Neutrophil (primary cell): Measurements from ENCODE around the gene FOXP4.

Experiments
- H3K27ac ChIP-seq: fragments of 200-600 bp; sonication (generic); 2 replicates; pipeline ENCODE4 v1.5.1; 2016; ENCODE audit warnings: mild to moderate bottlenecking, moderate library complexity
- H3K27me3 ChIP-seq: fragments of 200-600 bp; sonication (generic); 2 replicates; pipeline ENCODE4 v1.6.0; 2016; ENCODE audit warnings: mild to moderate bottlenecking
- H3K36me3 ChIP-seq: fragments of 200-600 bp; sonication (generic); 2 replicates; pipeline ENCODE4 v1.5.1; 2017
- H3K4me1 ChIP-seq, 2 experiments: fragments of 200-600 bp in 1 of 2; sonication (generic) in 1 of 2; 1 replicate in 1 of 2; 2 replicates in 1 of 2; pipeline versions ENCODE4 v1.5.1 to v1.6.1; 2013 to 2016; ENCODE audit warnings: low read depth in 1 of 2, low read length in 1 of 2, mild to moderate bottlenecking in 1 of 2, moderate library complexity in 1 of 2; ENCODE audit not compliant: control insufficient read depth in 1 of 2, insufficient read depth in 1 of 2
- H3K4me3 ChIP-seq, 2 experiments: fragments of 200-600 bp in 1 of 2; sonication (generic) in 1 of 2; 1 replicate in 1 of 2; 2 replicates in 1 of 2; pipeline ENCODE4 v1.5.1; 2013 to 2016; ENCODE audit warnings: low read depth in 1 of 2, low read length in 1 of 2, mild to moderate bottlenecking in 1 of 2, moderate library complexity in 1 of 2
- H3K9me3 ChIP-seq: fragments of 200-600 bp; sonication (generic); 2 replicates; pipeline ENCODE4 v1.5.1; 2016
- TF ChIP-seq, protein P1 (sequence below): fragments of 200-600 bp; sonication (generic); IDR thresholded peaks from 2 replicates; pipeline ENCODE4 v1.5.1; 2016; ENCODE audit warnings: antibody characterized with exemption

Gene FOXP4

DNA sequence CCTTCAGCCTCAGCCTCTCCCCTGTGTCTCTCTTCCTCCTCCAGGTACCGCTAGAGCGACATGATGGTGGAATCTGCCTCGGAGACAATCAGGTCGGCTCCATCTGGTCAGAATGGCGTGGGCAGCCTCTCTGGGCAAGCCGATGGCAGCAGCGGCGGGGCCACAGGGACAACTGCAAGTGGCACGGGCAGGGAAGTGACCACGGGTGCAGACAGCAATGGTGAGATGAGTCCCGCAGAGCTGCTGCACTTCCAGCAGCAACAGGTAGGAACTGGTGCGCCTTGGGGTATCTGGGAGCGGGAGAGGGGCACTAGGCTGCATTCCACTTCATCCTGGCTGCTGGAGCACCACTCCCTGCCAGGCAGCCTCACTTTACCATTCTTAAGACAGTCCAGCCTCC lies 19.5 kb downstream of the FOXP4 start:
- Histone ChIP-seq H3K9me3 (no peaks in the 10 kb centered on the region), H3K27ac (no peak overlapping the region), H3K36me3 (no peaks in the 10 kb centered on the region), H3K4me1 (peaks cover 7 to 8% of the 10 kb centered on the region in 2 experiments), H3K4me3 (no peak overlapping the region), H3K27me3 (peaks cover 18% of the 10 kb centered on the region)
- TF ChIP-seq, protein P1, sequence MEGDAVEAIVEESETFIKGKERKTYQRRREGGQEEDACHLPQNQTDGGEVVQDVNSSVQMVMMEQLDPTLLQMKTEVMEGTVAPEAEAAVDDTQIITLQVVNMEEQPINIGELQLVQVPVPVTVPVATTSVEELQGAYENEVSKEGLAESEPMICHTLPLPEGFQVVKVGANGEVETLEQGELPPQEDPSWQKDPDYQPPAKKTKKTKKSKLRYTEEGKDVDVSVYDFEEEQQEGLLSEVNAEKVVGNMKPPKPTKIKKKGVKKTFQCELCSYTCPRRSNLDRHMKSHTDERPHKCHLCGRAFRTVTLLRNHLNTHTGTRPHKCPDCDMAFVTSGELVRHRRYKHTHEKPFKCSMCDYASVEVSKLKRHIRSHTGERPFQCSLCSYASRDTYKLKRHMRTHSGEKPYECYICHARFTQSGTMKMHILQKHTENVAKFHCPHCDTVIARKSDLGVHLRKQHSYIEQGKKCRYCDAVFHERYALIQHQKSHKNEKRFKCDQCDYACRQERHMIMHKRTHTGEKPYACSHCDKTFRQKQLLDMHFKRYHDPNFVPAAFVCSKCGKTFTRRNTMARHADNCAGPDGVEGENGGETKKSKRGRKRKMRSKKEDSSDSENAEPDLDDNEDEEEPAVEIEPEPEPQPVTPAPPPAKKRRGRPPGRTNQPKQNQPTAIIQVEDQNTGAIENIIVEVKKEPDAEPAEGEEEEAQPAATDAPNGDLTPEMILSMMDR, result no peak

DNA sequence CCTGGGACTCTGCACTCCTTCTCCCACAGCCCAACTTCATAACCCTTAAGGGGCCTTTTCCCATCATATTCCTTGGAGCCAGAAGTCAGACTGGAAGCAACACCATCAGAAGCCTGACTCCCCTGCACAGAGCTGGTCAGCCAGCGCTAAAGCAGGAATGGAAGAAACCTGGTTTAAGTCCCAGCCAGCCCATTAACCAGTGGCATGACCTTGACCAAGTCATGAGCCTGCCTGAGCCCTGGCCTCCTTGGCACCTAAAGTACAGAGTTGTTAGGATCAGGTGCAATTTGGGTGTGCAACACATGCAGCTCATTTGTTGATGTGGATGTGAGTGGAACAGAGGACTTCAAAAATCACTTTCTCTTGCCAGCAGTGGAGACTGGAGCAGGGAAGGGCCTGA lies 20.8 kb downstream of the FOXP4 start:
- TF ChIP-seq, protein P1, result no peak
- H3K27ac ChIP-seq, result no peak overlapping the region
- H3K4me3 ChIP-seq, result no peak overlapping the region
- no peaks in the 10 kb centered on the region for H3K9me3 ChIP-seq
- H3K27me3 ChIP-seq, result peaks cover 8% of the 10 kb centered on the region
- H3K36me3 ChIP-seq, result no peaks in the 10 kb centered on the region
- H3K4me1 ChIP-seq, result no peaks in the 10 kb centered on the region

DNA sequence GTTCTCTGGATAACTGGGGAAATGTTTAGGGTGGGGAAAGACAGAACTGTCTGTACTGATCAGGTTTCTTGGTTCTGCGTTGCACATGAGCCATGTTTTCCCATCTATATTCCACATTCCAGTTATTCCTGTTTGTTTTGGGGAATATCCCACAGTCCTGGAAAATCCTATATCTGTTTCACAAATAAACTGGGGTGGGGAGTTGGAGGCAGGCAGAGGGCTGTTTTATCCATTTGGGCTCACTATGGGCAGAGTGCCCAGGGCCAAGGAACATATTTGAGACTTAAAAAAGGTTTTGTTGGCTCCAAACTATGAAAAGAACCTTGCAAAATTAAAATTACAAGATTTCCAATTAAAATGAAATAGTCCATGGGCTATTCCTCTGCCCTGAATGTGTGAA lies 21.5 kb downstream of the FOXP4 start:
- no peak overlapping the region for H3K4me3 ChIP-seq
- H3K9me3 ChIP-seq, result no peaks in the 10 kb centered on the region
- no peak overlapping the region for H3K27ac ChIP-seq
- TF ChIP-seq, protein P1, result no peak
- peaks cover under 1% of the 10 kb centered on the region for H3K27me3 ChIP-seq
- H3K4me1 ChIP-seq, result no peaks in the 10 kb centered on the region
- no peaks in the 10 kb centered on the region for H3K36me3 ChIP-seq

DNA sequence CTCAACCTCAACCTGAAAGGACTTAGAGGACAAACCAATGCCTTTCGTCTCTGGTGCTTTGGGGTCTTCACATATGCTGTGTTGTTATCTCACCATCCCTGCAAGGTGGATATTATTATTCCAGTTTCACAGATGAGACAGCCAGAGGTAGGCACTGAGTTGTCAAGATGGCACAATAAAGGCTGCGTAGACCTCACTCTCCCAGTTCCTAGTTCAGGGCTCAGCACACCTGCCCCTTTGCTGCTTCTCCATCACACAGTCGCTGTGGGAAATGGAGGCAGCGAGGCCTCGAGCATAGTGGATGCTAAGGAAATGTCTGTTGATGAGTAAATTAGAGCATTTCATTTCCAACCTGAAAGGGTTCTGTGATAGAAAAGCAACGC lies 22.0 kb downstream of the FOXP4 start:
- Histone ChIP-seq H3K36me3 (no peaks in the 10 kb centered on the region), H3K27ac (no peak overlapping the region), H3K9me3 (no peaks in the 10 kb centered on the region), H3K4me1 (no peaks in the 10 kb centered on the region), H3K4me3 (no peak overlapping the region), H3K27me3 (no peaks in the 10 kb centered on the region)
- TF ChIP-seq, protein P1, result no peak

DNA sequence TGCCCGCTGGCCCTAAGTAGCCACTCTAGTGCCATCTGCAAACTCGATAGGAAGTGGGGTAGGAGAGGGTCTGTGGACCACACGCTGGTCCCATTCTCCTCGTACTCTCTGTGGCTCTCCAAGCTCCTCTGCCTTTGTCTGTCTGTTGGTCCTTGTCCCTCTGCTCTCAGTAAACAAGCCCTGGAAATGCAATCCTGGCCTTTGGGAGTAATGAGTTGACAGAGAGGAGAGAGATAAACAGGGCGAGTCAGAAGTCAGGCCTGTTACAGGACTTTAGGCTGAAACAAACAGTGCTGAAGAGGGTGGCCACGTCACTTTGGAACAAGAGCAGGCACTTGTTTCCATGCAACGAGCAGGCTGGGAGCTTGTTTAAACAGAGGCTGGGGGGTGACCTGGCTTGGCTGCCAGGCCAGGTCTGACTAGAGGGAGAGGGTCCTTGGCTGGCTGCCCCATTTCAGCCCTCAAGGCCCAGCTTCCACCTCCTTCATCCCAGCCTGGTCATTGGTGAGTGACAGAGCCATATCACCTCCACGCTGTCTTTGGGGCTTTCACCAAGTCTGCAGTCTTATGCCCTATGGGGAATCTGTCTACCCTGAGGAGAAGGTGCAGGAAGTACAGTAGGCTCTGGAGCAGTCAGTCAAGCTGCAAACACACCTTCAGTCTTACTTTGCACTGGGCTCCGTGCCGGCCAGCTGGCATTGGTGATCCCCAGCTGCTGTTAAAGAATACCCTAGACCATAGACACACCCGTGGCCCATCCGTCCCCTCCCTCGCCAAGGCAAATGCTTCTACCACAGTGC lies 22.6 kb downstream of the FOXP4 start:
- H3K4me1 ChIP-seq, result no peaks in the 10 kb centered on the region
- H3K27ac ChIP-seq, result no peak overlapping the region
- TF ChIP-seq, protein P1, result no peak
- H3K4me3 ChIP-seq, result no peak overlapping the region
- no peaks in the 10 kb centered on the region for H3K27me3 ChIP-seq
- H3K9me3 ChIP-seq, result no peaks in the 10 kb centered on the region
- H3K36me3 ChIP-seq, result no peaks in the 10 kb centered on the region
